HG03342 (cell line): Measurements from ENCODE around the gene NUDT1.

Source experiments
- ATAC-seq: cut with Tn5 transposase; IDR thresholded peaks from one replicate; pipeline ENCODE4 v1.9.1; 2021; ENCODE audit warnings: mild to moderate bottlenecking, moderate library complexity; ENCODE audit not compliant: unreplicated experiment

NUDT1 gene

DNA sequence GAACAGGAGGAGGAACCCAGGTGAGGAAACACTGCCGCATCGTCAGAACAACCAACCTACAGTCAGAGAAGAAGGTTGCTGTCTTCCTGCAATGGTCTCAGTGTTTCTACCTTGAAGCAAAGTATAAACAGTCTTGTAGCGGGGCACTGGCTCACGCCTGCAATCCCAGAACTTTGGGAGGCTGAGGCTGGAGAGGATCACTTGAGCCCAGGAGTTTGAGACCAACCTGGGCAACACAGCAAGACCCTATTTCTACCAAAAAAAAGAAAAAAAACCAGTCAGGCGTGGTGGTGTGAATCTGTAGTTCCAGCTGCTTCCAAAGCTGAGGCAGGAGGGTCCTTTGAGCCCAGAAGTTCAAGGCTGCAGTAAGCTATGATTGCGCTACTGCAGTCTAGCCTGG lies 48.9 kb downstream of the NUDT1 start:
- ATAC-seq = no peak

DNA sequence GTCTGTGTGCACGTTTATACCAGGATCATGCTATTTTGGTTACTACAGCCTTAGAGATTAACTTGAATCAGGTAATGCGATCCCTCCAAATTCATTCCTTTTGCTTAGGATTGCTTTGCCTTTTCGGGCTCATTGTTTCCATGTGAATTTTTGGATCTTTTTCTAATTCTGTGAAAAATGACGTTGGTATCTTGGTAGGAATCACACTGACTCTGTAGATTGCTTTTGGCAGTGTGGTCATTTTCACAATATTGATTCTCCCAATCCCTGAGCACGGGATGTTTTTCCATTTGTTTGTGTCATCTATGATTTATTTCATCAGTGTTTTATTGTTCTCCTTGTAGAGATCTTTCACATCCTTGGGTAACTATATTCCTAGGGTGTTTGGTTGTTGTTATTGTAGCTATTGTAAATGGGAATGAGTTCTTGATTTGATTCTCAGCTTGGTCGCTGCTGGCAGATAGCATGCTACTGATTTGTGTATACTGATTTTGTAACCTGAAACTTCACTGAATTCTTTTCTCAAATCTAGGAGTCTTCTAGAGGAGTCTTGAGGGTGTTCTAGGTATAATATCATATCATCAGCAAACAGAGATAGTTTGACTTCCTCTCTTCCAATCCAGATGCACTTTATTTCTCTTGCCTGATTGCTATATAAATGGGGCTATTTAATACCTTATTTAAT lies 54.1 kb downstream of the NUDT1 start:
- no peak for ATAC-seq

DNA sequence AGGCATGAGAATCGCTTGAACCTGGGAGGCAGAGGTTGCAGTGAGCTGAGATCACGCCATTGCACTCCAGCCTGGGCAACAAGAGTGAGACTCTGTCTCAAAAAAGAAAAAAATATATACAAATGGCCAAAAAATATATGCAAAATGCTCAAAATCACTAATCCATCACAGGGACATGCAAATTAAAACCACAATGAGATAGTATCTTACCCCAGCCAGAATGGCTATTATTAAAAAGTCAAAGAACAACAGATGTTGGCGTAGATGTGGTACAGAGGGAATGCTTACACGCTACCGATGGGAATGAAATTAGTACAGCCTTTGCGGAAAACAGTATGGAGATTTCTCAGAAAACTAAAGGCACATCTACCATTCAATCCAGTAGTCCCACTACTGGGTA lies 54.8 kb downstream of the NUDT1 start:
- no peak for ATAC-seq

DNA sequence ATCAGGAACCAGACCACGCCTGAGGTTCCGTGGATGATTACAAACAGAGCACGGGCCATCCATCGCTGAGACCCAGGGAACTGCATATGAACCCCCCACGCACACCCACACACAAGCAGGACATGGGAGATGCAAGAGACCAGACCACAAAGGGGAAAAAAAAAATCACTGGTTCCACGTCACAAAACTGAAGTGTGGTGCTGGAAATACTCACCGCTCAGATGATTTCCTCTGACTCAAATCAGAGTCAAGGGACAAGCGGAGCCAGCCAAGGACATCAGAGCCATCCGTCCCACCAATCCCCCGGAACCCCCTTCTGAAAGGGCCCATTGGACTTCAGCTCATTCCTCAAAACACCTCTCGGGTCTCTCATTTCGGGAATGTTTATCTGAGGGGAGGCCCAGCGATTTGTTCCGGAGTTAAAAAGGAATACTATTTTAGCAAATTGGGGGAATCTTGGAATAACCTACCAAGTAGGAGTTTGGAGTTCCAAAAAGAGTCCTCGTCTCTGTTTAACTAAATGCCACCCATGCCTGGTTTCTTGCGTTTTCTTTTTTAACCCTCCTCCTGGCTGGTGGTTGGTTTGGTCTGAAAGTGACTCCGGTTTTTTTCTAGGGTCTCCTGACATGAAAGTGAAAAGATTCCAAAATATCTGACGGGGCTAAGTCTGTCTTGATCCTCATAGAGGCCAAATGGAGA lies 57.3 kb downstream of the NUDT1 start:
- ATAC-seq = peak; percentile 47

DNA sequence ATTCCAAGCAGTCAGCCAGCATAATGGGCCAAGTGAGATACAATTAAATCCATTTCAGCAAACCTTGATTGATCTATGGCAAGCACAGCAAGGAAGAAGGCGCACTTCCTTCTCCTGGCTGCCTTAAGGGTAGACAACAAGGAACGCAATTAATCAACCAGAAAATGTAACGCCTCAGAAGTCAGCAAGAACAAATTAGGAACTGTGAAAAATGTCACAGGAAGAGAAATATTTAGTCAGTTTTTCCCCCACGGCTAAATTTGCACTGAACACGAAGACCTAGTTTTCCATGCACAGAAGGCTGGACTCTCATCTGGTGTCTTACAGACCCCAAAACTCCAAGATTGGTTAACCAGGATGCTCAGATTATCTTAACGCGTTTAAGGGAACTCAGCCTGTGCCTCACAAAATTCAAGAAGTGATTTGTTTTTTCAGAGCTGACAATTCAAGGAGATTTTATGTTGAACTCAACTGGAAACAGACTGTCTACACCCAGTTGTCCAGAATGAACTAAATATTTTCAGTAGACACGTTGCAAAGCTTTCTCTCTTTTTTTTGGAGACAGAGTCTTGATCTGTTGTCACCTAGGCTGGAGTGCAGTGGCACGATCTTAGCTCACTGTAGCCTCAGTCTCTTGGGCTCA lies 58.0 kb downstream of the NUDT1 start:
- ATAC-seq = no peak
